GM06990 (cell line): ENCODE measurements around the gene CEP72.
"Not testable (repeated sequence)": the region's sequence is repeated elsewhere in the genome, so short reads cannot be mapped to it uniquely, and the experiment has no call there.

Source experiments
- DNase-seq: peaks from one replicate; pipeline ENCODE4 v3.0.0-alpha.2; 2011; ENCODE audit not compliant: insufficient read length; ENCODE audit errors: extremely low read depth
- H3K27me3 ChIP-seq: replicated peaks from 2 replicates; pipeline ENCODE4 v1.6.0; 2011; ENCODE audit warnings: low read length; ENCODE audit not compliant: control insufficient read depth, insufficient read depth
- H3K36me3 ChIP-seq: 2 replicates; pipeline ENCODE4 v1.5.1; 2011; ENCODE audit warnings: low read length; ENCODE audit not compliant: control insufficient read depth, insufficient read depth
- H3K4me3 ChIP-seq: replicated peaks from 2 replicates; pipeline ENCODE4 v1.5.1; 2011; ENCODE audit warnings: low read depth, mild to moderate bottlenecking, control low read depth, low read length
- CTCF ChIP-seq: IDR thresholded peaks from 2 replicates; pipeline ENCODE4 v1.5.1; 2011; ENCODE audit warnings: low read length, control low read depth, mild to moderate bottlenecking, inconsistent platforms; ENCODE audit not compliant: insufficient read depth, poor library complexity, severe bottlenecking

Gene CEP72

GRCh38 chr5:577800-578199 is 34.3 kb upstream of the CEP72 start:
- H3K27me3 ChIP-seq = no peaks in the 10 kb centered on the region; the same call in 1 of the 2 replicates
- TF ChIP-seq CTCF = no peak
- H3K4me3 ChIP-seq = no peak overlapping the region
- no peaks in the 10 kb centered on the region for H3K36me3 ChIP-seq
- DNase-seq = no peak

- DNase-seq = no peak
- TF ChIP-seq CTCF = no peak
- no peaks in the 10 kb centered on the region for H3K36me3 ChIP-seq
- H3K27me3 ChIP-seq = no peaks in the 10 kb centered on the region
- no peak overlapping the region for H3K4me3 ChIP-seq
Observed at GRCh38 chr5:579211-579610, 32.9 kb upstream of the CEP72 start.

GRCh38 chr5:579746-580366 is 32.3 kb upstream of the CEP72 start:
- DNase-seq = no peak
- no peaks in the 10 kb centered on the region for H3K36me3 ChIP-seq
- no peaks in the 10 kb centered on the region for H3K27me3 ChIP-seq
- no peak overlapping the region for H3K4me3 ChIP-seq
- no peak for TF ChIP-seq CTCF

- Histone ChIP-seq H3K4me3 (no peak overlapping the region), H3K36me3 (no peaks in the 10 kb centered on the region), H3K27me3 (no peaks in the 10 kb centered on the region)
- no peak for DNase-seq
- no peak for TF ChIP-seq CTCF
Observed at GRCh38 chr5:580436-580835, 31.7 kb upstream of the CEP72 start.

- H3K36me3 ChIP-seq = no peaks in the 10 kb centered on the region
- DNase-seq = no peak
- no peak overlapping the region for H3K4me3 ChIP-seq
- H3K27me3 ChIP-seq = no peaks in the 10 kb centered on the region
- no peak for TF ChIP-seq CTCF
Observed at GRCh38 chr5:581266-581665, 30.9 kb upstream of the CEP72 start.

GRCh38 chr5:581941-582340 is 30.2 kb upstream of the CEP72 start:
- Histone ChIP-seq H3K4me3 (no peak overlapping the region), H3K36me3 (no peaks in the 10 kb centered on the region), H3K27me3 (no peaks in the 10 kb centered on the region)
- no peak for DNase-seq
- no peak for TF ChIP-seq CTCF

GRCh38 chr5:582445-582844 is 29.7 kb upstream of the CEP72 start:
- not testable (repeated sequence) for DNase-seq, H3K4me3 ChIP-seq, H3K36me3 ChIP-seq, H3K27me3 ChIP-seq
